ENCODE measurements around the gene ACSBG1. TPM values are rescaled to one million over a fixed set of nuclear protein-coding genes. Genes with fewer than 3 reads are reported as not detected.
A peak's percentile ranks its signal among the peaks of the same experiment; 100 is the strongest.

Gene ACSBG1
- total and polyA plus RNA-seq, 2 of the 8 experiments (the other 6 are each of a cell fraction or from before 2014, with no cell fraction given): 5.4 to 7.1 TPM

GRCh38 chr15:78149805-78150751 lies 84.3 kb downstream of the ACSBG1 start:
- no peak for DNase-seq (ENCODE audit: low read depth in 1 of 2, low spot score in 2 of 2)
- peaks cover 10% of the 10 kb centered on the region for H3K23me2 ChIP-seq (ENCODE audit: low read depth, low read length)
- H3K18ac ChIP-seq (ENCODE audit: extremely low read depth, low read length): no peak overlapping the region
- H3K4me1 ChIP-seq (replicated peaks in 1 of 4; ENCODE audit: control insufficient read depth in 3 of 4, insufficient read depth in 4 of 4, low read length in 3 of 4): peaks cover 0 to 4% (median 0%) of the 10 kb centered on the region in 4 experiments; a peak in 2 of 7 replicates
- peak overlapping the region in 3 of 4 experiments; percentile 4 to 29 (median 9); a peak in 3 of 7 replicates for H3K9ac ChIP-seq (replicated peaks in 1 of 4; ENCODE audit: extremely low read depth in 1 of 4, low read depth in 3 of 4, low read length in 3 of 4)
- no peak overlapping the region for H2BK5ac ChIP-seq (ENCODE audit: low read depth, low read length)
- H2BK15ac ChIP-seq (ENCODE audit: low read length): no peak overlapping the region
- no peaks in the 10 kb centered on the region for H3K9me3 ChIP-seq (ENCODE audit: insufficient read depth in 2 of 2, low read depth in 1 of 2, low read length in 1 of 2)
- no peak overlapping the region for H3K4ac ChIP-seq (replicated peaks; ENCODE audit: insufficient read length, low read depth, low read length)
- H3K79me1 ChIP-seq (ENCODE audit: low read depth, low read length): no peaks in the 10 kb centered on the region
- 17% methylated on average over 20 of the region's 20 CpGs; no CpG with 5 or more reads in 1 of the 2 experiments for WGBS, 2 experiments (ENCODE audit: extremely low coverage in 1 of 2, insufficient coverage in 1 of 2, insufficient read length in 1 of 2, insufficient replicate concordance in 2 of 2, low coverage in 1 of 2, low lambda C conversion rate in 2 of 2, missing lambda C conversion rate in 1 of 2)
- H4K91ac ChIP-seq (replicated peaks; ENCODE audit: insufficient read length, low read length): no peak overlapping the region
- H2BK20ac ChIP-seq (ENCODE audit: low read length): no peak overlapping the region
- H3K23ac ChIP-seq (ENCODE audit: insufficient read length): no peak overlapping the region
- peak overlapping the region; percentile 47 to 79 (median 61) for H3K4me3 ChIP-seq (ENCODE audit: extremely low read depth in 1 of 4, insufficient read depth in 2 of 4, low read depth in 3 of 4, low read length in 4 of 4)
- no peak for FAIRE-seq
- H2BK120ac ChIP-seq (replicated peaks; ENCODE audit: low read depth, low read length): no peak overlapping the region
- H3K79me2 ChIP-seq (ENCODE audit: control insufficient read depth in 1 of 2, insufficient read depth in 2 of 2, low read length in 2 of 2): no peaks in the 10 kb centered on the region
- no peaks in the 10 kb centered on the region; a peak in 1 of 7 replicates for H3K27me3 ChIP-seq (replicated peaks in 1 of 4; ENCODE audit: control insufficient read depth in 3 of 4, extremely low read depth in 1 of 4, insufficient read depth in 3 of 4, low read length in 3 of 4)
- H4K5ac ChIP-seq (ENCODE audit: insufficient read length, low read depth, low read length): no peak overlapping the region
- TF ChIP-seq BACH1 (IDR thresholded peaks at IDR 0.05; ENCODE audit: low read length) (no peak), PHF8 (conservative IDR thresholded peaks at IDR 0.05; ENCODE audit: low read depth, low read length) (0 out of 2 replicates have a peak, but pooled peaks have one; percentile 12), HDAC6 (IDR thresholded peaks at IDR 0.05; ENCODE audit: low read depth, low read length) (no peak), KDM4A (IDR thresholded peaks at IDR 0.05; ENCODE audit: low read depth, low read length, severe bottlenecking) (peak; percentile 17)
- H3K36me3 ChIP-seq (ENCODE audit: control insufficient read depth in 2 of 4, insufficient read depth in 4 of 4, low read length in 3 of 4): no peaks in the 10 kb centered on the region
- no peak overlapping the region for H3K56ac ChIP-seq (replicated peaks; ENCODE audit: insufficient read length, low read depth, low read length)
- peak overlapping the region; percentile 83 to 89 for H3K4me2 ChIP-seq (ENCODE audit: insufficient read depth in 1 of 2, low read depth in 2 of 2, low read length in 2 of 2)
- peaks cover 0 to 5% of the 10 kb centered on the region in 2 experiments for H4K20me1 ChIP-seq (replicated peaks in 1 of 2; ENCODE audit: control insufficient read depth in 1 of 2, insufficient read depth in 2 of 2, low read length in 2 of 2)
- H4K8ac ChIP-seq (ENCODE audit: extremely low read depth, insufficient read depth, low read length): no peak overlapping the region
- peak overlapping the region; percentile 35; the same call in 1 of the 2 replicates for H2AFZ ChIP-seq (ENCODE audit: low read length)
- H3K27ac ChIP-seq (ENCODE audit: low read depth, low read length): no peak overlapping the region
- no peak overlapping the region for H3K14ac ChIP-seq (ENCODE audit: insufficient read length)
- H2AK5ac ChIP-seq (ENCODE audit: low read depth, low read length): no peak overlapping the region
- ChIA-PET CTCF (ENCODE audit: partially characterized antibody) (interaction anchor here (0.7 to 1.8 kb wide), 10 partner anchors 10 to 90 kb away, joined by 3 to 7 read pairs (median 4); no protein-coding TSS in a partner anchor), POLR2A (ENCODE audit: partially characterized antibody) (interaction anchor here (2.0 kb wide), 1 partner anchor 40 kb away, joined by 5 read pairs; no protein-coding TSS in a partner anchor)
- H2BK12ac ChIP-seq (ENCODE audit: low read depth, low read length): no peak overlapping the region

Measured in H1 (cell line).